HG02588 (cell line): ENCODE measurements around the gene PGBD5.

Experiments used
- ATAC-seq: cut with Tn5 transposase; IDR thresholded peaks from one replicate; pipeline ENCODE4 v1.9.1; 2021; ENCODE audit warnings: mild to moderate bottlenecking, moderate library complexity; ENCODE audit not compliant: unreplicated experiment

The PGBD5 gene

DNA sequence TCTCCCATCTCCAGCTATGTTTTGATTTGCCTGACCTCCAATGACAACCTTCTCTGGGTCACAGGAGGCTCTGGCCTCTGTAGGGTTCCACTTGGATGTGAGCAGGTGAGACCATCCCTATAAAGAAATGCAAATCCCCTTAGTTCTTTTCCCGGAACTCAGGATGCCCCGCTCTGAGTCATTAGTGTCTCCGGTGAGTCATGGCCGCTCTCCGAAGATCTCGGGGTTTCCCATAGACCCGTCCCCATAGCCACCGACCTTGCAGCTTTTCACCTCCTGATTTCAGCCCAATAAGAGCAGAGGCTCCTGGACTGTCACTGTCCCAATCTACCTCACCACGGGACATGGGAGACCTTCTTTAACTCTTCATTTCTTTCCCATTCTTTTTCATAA is 98.2 kb downstream of the PGBD5 start:
- ATAC-seq = no peak

DNA sequence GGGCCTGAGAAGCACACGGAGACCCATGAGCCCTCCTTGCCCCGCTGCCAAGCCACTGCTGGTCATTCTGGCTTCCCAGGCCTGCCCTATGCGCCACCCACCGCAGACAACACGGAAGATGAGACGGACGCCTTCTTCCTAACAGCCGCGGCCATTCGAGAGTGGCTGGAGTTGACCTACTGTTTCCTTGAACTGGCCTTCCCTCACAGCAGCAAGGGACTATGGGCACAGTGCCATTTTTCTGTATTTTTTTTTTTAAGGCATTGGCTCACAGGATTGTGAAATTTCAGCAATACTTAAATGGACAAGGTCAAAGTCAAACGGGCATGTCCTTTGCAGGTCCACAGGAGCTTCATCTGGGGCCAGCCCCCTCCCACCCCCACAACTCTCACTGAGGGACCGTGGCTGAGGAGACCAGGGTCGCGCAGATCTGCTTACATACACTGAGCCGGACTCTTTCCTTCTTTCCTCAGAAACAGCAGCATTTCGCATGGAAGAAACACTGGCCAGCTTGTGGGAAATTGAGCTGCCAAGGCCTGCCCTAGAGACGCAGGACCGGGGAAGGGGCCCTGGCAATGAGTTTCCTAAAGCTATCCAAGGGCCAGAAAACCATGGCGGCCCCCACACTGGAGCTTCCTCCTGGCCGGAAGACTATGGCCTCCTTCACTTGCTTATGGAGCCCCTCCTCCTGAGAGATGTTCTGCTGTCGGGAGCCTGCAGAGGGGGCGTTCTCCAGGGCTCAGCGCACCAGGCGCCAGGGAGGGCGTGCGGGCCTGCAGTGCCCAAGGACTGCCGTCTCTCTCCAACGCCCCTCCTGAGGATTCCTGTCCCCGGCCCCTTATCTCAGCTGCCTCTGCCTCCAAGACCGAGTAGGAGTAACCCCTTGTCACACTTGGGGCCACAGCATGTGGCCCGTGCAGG is 98.9 kb downstream of the PGBD5 start:
- ATAC-seq = no peak

DNA sequence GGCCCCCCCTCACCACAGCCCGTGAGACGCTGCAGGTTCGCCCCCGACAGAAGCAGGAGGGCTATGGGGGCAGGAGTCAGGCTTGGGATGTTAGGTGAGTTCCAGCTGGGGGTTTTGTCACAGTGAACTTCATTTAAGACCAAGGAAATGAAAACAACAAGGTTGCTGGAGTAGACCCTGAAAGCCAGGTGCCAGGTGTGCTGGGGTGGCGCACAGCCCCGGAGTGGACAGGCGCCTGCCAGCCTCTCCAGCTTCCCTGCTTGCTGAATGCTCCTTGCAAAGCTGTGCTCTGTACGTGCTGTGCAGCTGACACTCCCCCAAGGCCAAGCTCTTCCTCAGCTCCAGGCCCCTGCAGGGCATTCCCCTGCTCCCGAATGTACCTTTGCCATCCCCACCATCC is 102.4 kb downstream of the PGBD5 start:
- ATAC-seq = no peak

DNA sequence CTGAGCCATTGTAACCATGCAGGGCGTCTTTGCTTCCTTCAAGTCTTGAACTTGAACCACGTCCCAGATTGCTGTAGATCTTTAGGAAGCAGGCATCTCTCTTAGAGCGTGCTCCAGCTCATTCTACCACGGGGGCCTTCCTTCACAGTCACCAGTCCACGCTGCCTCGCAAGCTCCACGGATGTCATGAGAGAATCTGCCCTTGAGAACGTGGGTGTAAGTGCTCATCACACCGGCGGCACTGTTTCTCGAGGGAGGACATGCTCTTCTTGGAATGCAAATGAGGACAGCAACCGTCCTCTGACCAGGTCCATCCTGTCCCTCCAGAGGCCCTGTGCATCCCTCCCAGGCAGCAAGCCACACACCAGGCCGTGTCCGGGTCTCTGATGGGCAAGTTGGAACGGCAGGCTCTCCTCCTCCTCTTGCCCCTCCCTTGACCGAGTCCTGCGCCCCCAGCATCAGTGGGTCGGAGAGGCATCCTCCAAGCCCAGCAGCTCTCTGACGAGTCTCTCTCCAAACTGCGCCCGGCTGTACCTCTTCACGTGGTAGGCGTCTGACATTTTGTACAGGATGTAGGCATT is 103.1 kb downstream of the PGBD5 start:
- no peak for ATAC-seq

DNA sequence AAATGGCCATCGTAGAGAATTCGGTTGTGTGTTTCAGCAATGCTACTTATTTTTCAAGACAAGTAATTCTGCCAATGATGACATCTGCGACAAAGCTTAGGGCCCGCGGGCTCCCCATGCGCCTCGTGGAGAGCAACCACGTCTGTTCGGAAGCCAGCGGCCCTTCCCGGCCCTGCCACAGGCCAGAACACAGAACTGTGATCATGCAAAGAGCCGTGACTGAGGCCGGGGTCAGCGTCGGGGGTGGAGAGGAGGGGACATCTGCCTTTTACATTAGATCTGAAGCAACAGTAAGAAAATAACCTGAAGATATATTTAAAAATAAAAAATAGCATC is 103.7 kb downstream of the PGBD5 start:
- no peak for ATAC-seq

GRCh38 chr1:230321741-230322420 is 104.3 kb downstream of the PGBD5 start:
- ATAC-seq = no peak

DNA sequence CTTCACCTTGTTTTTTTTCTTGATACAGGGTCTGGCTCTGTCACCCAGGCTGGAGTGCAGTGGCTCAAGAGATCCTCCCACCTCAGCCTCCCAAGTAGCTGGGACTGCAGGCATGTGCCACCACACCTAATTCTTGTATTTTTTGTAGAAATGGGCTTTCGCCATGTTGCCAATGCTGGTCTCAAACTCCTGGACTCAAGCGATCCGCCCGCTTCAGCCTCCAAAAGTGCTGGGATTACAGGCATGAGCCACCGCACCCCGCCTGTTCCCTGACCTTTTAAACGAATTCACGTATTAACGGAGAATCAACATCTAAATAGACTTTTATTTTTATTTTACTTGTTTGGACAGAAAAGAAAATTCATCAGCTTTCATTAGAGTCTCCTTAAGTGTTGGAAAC is 104.8 kb downstream of the PGBD5 start:
- no peak for ATAC-seq

DNA sequence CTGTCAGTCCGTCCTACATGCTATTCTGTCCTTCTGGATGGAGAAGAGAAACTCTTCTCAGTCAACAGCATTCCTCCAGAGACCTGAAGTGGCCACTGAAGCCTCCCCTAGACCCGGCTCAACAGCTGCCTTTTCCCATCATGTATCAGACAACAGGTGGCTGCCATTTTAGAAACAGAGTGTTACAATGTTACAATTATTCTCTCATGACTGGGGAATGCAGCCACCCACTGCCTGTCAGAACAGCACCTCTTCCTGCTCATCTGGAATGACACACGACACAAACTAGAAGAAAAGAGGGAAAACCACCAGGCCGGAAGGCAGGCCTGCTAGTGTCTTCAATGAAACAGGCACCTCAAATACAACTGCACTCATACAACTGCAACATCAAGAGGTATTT is 105.3 kb downstream of the PGBD5 start:
- ATAC-seq = no peak

- ATAC-seq = no peak
Observed at GRCh38 chr1:230319014-230319747, 107.0 kb downstream of the PGBD5 start.

- no peak for ATAC-seq
Observed at GRCh38 chr1:230317823-230318819, 108.0 kb downstream of the PGBD5 start.

GRCh38 chr1:230316864-230317745 is 109.0 kb downstream of the PGBD5 start:
- no peak for ATAC-seq

DNA sequence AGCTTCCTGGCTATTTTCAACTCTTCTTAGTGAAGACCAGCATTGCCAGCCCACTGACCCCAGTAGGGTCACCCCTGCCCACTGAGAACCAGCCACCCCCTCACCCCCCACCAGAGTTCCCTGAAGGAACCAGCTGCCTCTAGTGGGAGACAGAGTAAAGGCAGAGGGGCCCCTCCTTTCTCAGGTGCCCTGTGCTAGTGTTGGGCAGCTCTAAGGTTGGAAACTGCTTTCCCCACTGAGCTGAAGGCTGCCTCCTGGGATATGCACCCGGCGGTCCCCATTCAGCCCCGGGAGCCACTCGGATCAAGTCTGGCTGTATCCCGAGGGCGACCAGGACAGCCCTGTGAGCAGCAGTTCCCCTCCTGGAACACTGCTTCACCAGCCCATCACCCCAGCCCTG is 111.0 kb downstream of the PGBD5 start:
- no peak for ATAC-seq

GRCh38 chr1:230314142-230314470 is 112.0 kb downstream of the PGBD5 start:
- no peak for ATAC-seq

GRCh38 chr1:230313453-230314141 is 112.5 kb downstream of the PGBD5 start:
- ATAC-seq = no peak

GRCh38 chr1:230312676-230313075 is 113.5 kb downstream of the PGBD5 start:
- no peak for ATAC-seq

DNA sequence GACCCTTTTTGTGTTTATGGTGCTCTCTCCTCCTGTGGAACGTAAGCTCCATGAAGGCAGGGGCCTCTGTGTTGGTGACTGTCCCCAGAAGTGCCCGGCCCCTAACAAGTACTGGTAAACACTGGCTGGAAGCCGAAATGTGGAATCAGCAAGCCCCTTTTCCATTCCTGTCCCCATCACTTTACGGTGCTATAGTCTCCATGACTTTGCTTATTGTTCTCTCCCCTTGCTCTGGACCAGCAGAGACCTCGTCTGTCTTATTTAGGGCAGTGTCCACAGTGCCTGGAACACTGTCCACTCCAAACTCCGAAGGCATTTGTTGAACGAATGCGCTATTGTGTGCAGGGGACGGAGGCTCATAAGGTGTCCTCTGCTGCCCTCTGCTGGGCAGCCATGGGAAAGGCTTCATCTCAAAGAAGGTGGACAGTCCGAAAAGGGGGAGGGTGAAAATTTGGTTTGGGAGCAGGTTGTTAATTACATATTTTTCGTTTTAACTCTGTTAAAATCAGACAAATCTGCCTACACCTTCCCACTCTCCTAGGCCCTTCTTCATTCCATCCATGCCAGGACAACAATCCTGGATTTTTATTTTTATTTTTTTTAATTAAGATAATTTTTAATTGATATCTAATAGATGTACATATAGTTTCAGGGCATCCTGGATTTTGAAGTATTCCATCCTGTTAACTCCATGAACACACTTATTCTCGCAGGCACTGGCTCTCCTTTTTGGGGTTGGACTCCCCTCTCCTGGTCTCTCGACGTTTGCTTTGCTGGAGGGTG is 115.6 kb downstream of the PGBD5 start:
- no peak for ATAC-seq

GRCh38 chr1:230309646-230310177 is 116.4 kb downstream of the PGBD5 start:
- ATAC-seq = no peak

GRCh38 chr1:230308821-230309220 is 117.3 kb downstream of the PGBD5 start:
- no peak for ATAC-seq
